Measurements from ENCODE around the gene SP110.

SP110 gene

GRCh38 chr2:230135130-230135525 is 84.7 kb downstream of the SP110 start:
- no peak for TF ChIP-seq CTCF (IDR thresholded peaks at IDR 0.05; ENCODE audit: borderline replicate concordance, extremely low read depth, low read length, poor library complexity, severe bottlenecking)
- no peak for TF ChIP-seq EZH2 (IDR thresholded peaks at IDR 0.05; ENCODE audit: borderline replicate concordance, low read depth, low read length, severe bottlenecking)
- H2AFZ ChIP-seq (ENCODE audit: low read depth, low read length) = no peak overlapping the region
- no peaks in the 10 kb centered on the region for H4K20me1 ChIP-seq (ENCODE audit: insufficient read depth, low read length)
- no peak overlapping the region for H3K4me2 ChIP-seq (ENCODE audit: insufficient read depth, low read length)
- H3K79me2 ChIP-seq (ENCODE audit: insufficient read depth, low read length) = no peaks in the 10 kb centered on the region
- no peak overlapping the region for H3K4me3 ChIP-seq (ENCODE audit: low read depth in 1 of 2, low read length in 2 of 2)
- H3K27ac ChIP-seq (ENCODE audit: low read length) = no peak overlapping the region
- no peaks in the 10 kb centered on the region for H3K36me3 ChIP-seq (ENCODE audit: insufficient read depth, low read length)
- H3K27me3 ChIP-seq (ENCODE audit: insufficient read depth, low read length, poor library complexity) = no peaks in the 10 kb centered on the region
- H3K9ac ChIP-seq (ENCODE audit: low read depth, low read length) = no peak overlapping the region
- DNase-seq = no peak
- no peaks in the 10 kb centered on the region for H3K4me1 ChIP-seq (ENCODE audit: insufficient read depth, low read length)
- ATAC-seq (ENCODE audit: insufficient read depth, low read depth) = no peak
- peaks cover 5% of the 10 kb centered on the region for H3K9me3 ChIP-seq (ENCODE audit: insufficient read depth, low read length, severe bottlenecking)

GRCh38 chr2:230134496-230135129 is 85.2 kb downstream of the SP110 start:
- H3K36me3 ChIP-seq (ENCODE audit: insufficient read depth, low read length) = no peaks in the 10 kb centered on the region
- H3K9me3 ChIP-seq (ENCODE audit: insufficient read depth, low read length, severe bottlenecking) = peaks cover 5% of the 10 kb centered on the region
- no peak for TF ChIP-seq CTCF (IDR thresholded peaks at IDR 0.05; ENCODE audit: borderline replicate concordance, extremely low read depth, low read length, poor library complexity, severe bottlenecking)
- no peak for TF ChIP-seq EZH2 (IDR thresholded peaks at IDR 0.05; ENCODE audit: borderline replicate concordance, low read depth, low read length, severe bottlenecking)
- no peaks in the 10 kb centered on the region for H4K20me1 ChIP-seq (ENCODE audit: insufficient read depth, low read length)
- no peak overlapping the region for H3K9ac ChIP-seq (ENCODE audit: low read depth, low read length)
- H3K4me2 ChIP-seq (ENCODE audit: insufficient read depth, low read length) = no peak overlapping the region
- H3K27me3 ChIP-seq (ENCODE audit: insufficient read depth, low read length, poor library complexity) = no peaks in the 10 kb centered on the region
- H3K4me1 ChIP-seq (ENCODE audit: insufficient read depth, low read length) = no peaks in the 10 kb centered on the region
- H3K79me2 ChIP-seq (ENCODE audit: insufficient read depth, low read length) = no peaks in the 10 kb centered on the region
- H3K27ac ChIP-seq (ENCODE audit: low read length) = no peak overlapping the region
- ATAC-seq (ENCODE audit: insufficient read depth, low read depth) (0 out of 3 replicates have a peak, but pooled peaks have one; percentile 33), DNase-seq (no peak)
- no peak overlapping the region for H2AFZ ChIP-seq (ENCODE audit: low read depth, low read length)
- no peak overlapping the region for H3K4me3 ChIP-seq (ENCODE audit: low read depth in 1 of 2, low read length in 2 of 2)

DNA sequence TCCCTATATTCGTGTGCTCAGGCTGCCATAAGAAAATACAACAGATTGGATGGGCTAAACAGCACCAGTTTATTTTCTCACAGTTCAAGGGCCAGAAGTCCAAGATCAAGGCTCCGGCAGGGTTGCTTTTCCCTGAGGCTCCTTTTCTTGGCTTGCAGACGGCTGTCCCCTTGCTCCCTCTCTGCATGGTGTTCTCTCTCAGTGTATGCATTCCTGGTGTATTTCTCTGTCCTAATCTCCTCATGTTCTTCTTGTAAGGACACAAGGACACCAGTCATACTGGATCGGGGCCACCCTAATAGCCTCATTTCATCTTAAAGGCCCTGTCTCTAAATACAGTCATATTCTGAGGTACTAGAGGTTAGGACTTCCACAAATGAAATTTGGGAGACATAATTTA is 88.4 kb downstream of the SP110 start:
- Histone ChIP-seq H4K20me1 (ENCODE audit: insufficient read depth, low read length) (no peaks in the 10 kb centered on the region), H3K79me2 (ENCODE audit: insufficient read depth, low read length) (no peaks in the 10 kb centered on the region), H3K36me3 (ENCODE audit: insufficient read depth, low read length) (no peaks in the 10 kb centered on the region), H3K9me3 (ENCODE audit: insufficient read depth, low read length, severe bottlenecking) (peaks cover 5% of the 10 kb centered on the region), H2AFZ (ENCODE audit: low read depth, low read length) (no peak overlapping the region), H3K4me2 (ENCODE audit: insufficient read depth, low read length) (no peak overlapping the region), H3K4me3 (ENCODE audit: low read depth in 1 of 2, low read length in 2 of 2) (no peak overlapping the region), H3K27me3 (ENCODE audit: insufficient read depth, low read length, poor library complexity) (no peaks in the 10 kb centered on the region), H3K9ac (ENCODE audit: low read depth, low read length) (no peak overlapping the region), H3K4me1 (ENCODE audit: insufficient read depth, low read length) (no peaks in the 10 kb centered on the region), H3K27ac (ENCODE audit: low read length) (no peak overlapping the region)
- TF ChIP-seq CTCF (IDR thresholded peaks at IDR 0.05; ENCODE audit: borderline replicate concordance, extremely low read depth, low read length, poor library complexity, severe bottlenecking) = no peak
- TF ChIP-seq EZH2 (IDR thresholded peaks at IDR 0.05; ENCODE audit: borderline replicate concordance, low read depth, low read length, severe bottlenecking) = no peak
- DNase-seq (no peak), ATAC-seq (ENCODE audit: insufficient read depth, low read depth) (no peak)
